ENCODE measurements around the gene PEX11G. TPM values are rescaled to one million over a fixed set of nuclear protein-coding genes. Genes with fewer than 3 reads are reported as not detected.

Gene PEX11G
- polyA plus RNA-seq, 1 donor from 2014 or later = 1.3 TPM

DNA sequence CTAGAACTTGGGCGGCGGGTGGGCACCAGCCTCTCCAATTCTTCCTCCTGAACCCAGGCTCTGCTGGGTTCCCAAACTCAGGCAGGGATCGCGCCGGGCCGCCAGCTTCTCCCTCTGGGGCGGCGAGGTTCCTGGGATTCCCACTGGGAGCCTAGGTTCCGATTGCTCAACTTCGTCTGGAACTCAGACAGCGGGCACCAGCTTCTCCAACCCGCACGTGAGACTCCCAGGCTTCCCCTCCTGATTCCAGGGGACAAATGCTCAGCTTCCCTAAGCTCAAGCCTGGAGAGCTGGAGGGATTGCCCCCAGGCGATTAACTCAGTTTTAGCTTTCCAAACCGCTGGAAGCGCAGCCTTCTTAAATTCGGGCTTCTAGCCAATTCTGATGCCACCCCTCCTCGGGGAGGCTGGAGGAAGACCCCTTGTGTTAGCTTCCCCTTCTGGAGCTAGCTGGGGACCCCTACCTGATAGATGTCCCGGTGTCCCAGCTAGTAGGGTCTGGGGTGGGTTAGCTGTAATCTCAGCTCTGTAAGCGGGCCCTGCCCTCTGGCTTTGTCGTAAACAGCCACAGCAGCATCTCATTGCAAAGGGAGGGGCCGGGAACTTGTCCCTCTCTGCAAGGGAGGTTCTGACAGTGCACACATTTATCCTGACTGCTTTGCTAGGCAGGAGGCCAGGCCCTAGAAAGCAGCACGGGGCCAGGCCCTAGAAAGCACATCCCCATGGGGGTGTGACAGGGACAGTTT lies 34.3 kb upstream of the PEX11G start:
- peak overlapping the region; percentile 70 for H3K4me2 ChIP-seq (ENCODE audit: low read length)
- H2AFZ ChIP-seq (ENCODE audit: low read depth, low read length) = no peak overlapping the region
- H3K36me3 ChIP-seq (ENCODE audit: insufficient read depth, low read length) = no peaks in the 10 kb centered on the region
- H3F3A ChIP-seq (ENCODE audit: insufficient read depth, low read length, poor library complexity, severe bottlenecking) = no peaks in the 10 kb centered on the region
- no peaks in the 10 kb centered on the region for H4K20me1 ChIP-seq (ENCODE audit: insufficient read depth)
- no peaks in the 10 kb centered on the region for H3K9me2 ChIP-seq (ENCODE audit: insufficient read depth, low read length)
- H3K9me3 ChIP-seq (ENCODE audit: low read length) = no peaks in the 10 kb centered on the region
- H3K4me3 ChIP-seq (ENCODE audit: low read length) = peak overlapping the region; percentile 87
- H3K27ac ChIP-seq (ENCODE audit: low read length) = no peak overlapping the region
- peak overlapping the region; percentile 59 for H3K9ac ChIP-seq (ENCODE audit: low read length)
- no peaks in the 10 kb centered on the region for H3K79me2 ChIP-seq (replicated peaks; ENCODE audit: insufficient read depth, low read length)
- TF ChIP-seq EP300 (conservative IDR thresholded peaks at IDR 0.05; ENCODE audit: poor library complexity, severe bottlenecking) = no peak
- TF ChIP-seq POLR2AphosphoS5 (IDR thresholded peaks at IDR 0.05) = no peak
- TF ChIP-seq MXI1 (conservative IDR thresholded peaks at IDR 0.05; ENCODE audit: poor library complexity, severe bottlenecking) = no peak
- no peak for TF ChIP-seq SMC3 (conservative IDR thresholded peaks at IDR 0.05; ENCODE audit: poor library complexity)
- TF ChIP-seq, protein P1, sequence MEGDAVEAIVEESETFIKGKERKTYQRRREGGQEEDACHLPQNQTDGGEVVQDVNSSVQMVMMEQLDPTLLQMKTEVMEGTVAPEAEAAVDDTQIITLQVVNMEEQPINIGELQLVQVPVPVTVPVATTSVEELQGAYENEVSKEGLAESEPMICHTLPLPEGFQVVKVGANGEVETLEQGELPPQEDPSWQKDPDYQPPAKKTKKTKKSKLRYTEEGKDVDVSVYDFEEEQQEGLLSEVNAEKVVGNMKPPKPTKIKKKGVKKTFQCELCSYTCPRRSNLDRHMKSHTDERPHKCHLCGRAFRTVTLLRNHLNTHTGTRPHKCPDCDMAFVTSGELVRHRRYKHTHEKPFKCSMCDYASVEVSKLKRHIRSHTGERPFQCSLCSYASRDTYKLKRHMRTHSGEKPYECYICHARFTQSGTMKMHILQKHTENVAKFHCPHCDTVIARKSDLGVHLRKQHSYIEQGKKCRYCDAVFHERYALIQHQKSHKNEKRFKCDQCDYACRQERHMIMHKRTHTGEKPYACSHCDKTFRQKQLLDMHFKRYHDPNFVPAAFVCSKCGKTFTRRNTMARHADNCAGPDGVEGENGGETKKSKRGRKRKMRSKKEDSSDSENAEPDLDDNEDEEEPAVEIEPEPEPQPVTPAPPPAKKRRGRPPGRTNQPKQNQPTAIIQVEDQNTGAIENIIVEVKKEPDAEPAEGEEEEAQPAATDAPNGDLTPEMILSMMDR (IDR thresholded peaks at IDR 0.05; ENCODE audit: poor library complexity, severe bottlenecking) = no peak
- no peak for TF ChIP-seq TAF1 (IDR thresholded peaks at IDR 0.05; ENCODE audit: low read depth)
- TF ChIP-seq EZH2 (IDR thresholded peaks at IDR 0.05; ENCODE audit: borderline replicate concordance, insufficient read depth, low read length, poor library complexity, severe bottlenecking) = no peak
- TF ChIP-seq, protein P2, sequence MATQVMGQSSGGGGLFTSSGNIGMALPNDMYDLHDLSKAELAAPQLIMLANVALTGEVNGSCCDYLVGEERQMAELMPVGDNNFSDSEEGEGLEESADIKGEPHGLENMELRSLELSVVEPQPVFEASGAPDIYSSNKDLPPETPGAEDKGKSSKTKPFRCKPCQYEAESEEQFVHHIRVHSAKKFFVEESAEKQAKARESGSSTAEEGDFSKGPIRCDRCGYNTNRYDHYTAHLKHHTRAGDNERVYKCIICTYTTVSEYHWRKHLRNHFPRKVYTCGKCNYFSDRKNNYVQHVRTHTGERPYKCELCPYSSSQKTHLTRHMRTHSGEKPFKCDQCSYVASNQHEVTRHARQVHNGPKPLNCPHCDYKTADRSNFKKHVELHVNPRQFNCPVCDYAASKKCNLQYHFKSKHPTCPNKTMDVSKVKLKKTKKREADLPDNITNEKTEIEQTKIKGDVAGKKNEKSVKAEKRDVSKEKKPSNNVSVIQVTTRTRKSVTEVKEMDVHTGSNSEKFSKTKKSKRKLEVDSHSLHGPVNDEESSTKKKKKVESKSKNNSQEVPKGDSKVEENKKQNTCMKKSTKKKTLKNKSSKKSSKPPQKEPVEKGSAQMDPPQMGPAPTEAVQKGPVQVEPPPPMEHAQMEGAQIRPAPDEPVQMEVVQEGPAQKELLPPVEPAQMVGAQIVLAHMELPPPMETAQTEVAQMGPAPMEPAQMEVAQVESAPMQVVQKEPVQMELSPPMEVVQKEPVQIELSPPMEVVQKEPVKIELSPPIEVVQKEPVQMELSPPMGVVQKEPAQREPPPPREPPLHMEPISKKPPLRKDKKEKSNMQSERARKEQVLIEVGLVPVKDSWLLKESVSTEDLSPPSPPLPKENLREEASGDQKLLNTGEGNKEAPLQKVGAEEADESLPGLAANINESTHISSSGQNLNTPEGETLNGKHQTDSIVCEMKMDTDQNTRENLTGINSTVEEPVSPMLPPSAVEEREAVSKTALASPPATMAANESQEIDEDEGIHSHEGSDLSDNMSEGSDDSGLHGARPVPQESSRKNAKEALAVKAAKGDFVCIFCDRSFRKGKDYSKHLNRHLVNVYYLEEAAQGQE (IDR thresholded peaks at IDR 0.05; ENCODE audit: borderline replicate concordance) = no peak
- no peak for TF ChIP-seq RAD21 (conservative IDR thresholded peaks at IDR 0.05)
- H3K27me3 ChIP-seq (ENCODE audit: insufficient read depth, low read depth, low read length) = no peaks in the 10 kb centered on the region

DNA sequence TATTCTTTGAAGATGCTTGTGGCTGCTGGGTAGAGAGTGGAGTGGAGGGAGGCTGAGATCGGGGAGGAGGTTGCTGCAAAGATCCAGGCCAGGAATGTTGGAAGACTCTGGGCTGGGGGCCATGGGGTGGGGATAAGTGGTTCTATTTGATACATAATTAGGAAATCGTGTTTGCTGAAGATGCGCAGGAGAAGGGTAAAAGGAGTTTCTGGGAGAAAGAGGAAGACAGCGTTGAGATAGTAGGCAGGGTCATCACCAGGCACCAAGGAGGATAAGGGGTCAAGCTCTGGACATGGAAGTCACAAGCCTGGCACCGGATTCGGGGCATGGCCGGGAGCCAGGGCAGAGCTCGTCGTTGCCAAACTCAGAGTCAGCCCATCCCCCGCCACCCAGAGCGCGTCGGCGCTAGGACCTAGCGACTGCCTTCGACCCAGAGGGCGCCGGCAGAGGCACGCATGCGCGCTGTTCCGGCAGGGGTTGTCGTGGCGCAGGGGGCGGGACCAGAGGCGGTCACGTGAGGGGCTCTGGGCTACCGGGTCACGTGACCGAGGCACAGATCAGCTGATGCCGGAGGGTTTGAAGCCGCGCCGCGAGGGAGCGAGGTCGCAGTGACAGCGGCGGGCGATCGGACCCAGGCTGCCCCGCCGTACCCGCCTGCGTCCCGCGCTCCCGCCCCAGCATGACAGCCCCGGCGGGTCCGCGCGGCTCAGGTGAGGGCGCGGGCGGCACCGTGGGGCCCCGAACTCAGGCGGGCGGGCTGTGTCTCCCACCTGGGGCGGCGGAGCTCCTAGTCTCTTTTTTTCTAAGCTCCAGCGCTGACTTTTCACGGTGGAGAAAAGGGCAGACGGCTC lies 33.5 kb upstream of the PEX11G start, which contains the start of gene MCOLN1:
MCOLN1 (plus strand) TSS at position 553 of the 851 bp plus-strand sequence; CDS start at position 680, 127 bp downstream.
- no peaks in the 10 kb centered on the region for H3K9me3 ChIP-seq (ENCODE audit: low read length)
- no peaks in the 10 kb centered on the region for H3F3A ChIP-seq (ENCODE audit: insufficient read depth, low read length, poor library complexity, severe bottlenecking)
- peak within 1 kb of the TSS; percentile 80 for H2AFZ ChIP-seq (ENCODE audit: low read depth, low read length)
- no peaks in the 10 kb centered on the region for H3K36me3 ChIP-seq (ENCODE audit: insufficient read depth, low read length)
- peak within 1 kb of the TSS; percentile 69 for H3K9ac ChIP-seq (ENCODE audit: low read length)
- peaks cover 4% of the 10 kb centered on the region for H3K79me2 ChIP-seq (replicated peaks; ENCODE audit: insufficient read depth, low read length)
- no peaks in the 10 kb centered on the region for H3K27me3 ChIP-seq (ENCODE audit: insufficient read depth, low read depth, low read length)
- H3K9me2 ChIP-seq (ENCODE audit: insufficient read depth, low read length) = no peaks in the 10 kb centered on the region
- no peaks in the 10 kb centered on the region for H4K20me1 ChIP-seq (ENCODE audit: insufficient read depth)
- peak within 1 kb of the TSS; percentile 64 for H3K27ac ChIP-seq (ENCODE audit: low read length)
- TF ChIP-seq EZH2 (IDR thresholded peaks at IDR 0.05; ENCODE audit: borderline replicate concordance, insufficient read depth, low read length, poor library complexity, severe bottlenecking) (no peak), MXI1 (conservative IDR thresholded peaks at IDR 0.05; ENCODE audit: poor library complexity, severe bottlenecking) (peak; percentile 94), EP300 (conservative IDR thresholded peaks at IDR 0.05; ENCODE audit: poor library complexity, severe bottlenecking) (peak; percentile 79), RAD21 (conservative IDR thresholded peaks at IDR 0.05) (peak; percentile 16), TAF1 (IDR thresholded peaks at IDR 0.05; ENCODE audit: low read depth) (peak; percentile 79), SMC3 (conservative IDR thresholded peaks at IDR 0.05; ENCODE audit: poor library complexity) (peak; percentile 56), POLR2AphosphoS5 (IDR thresholded peaks at IDR 0.05) (peak; percentile 71)
- TF ChIP-seq, protein P1 (IDR thresholded peaks at IDR 0.05; ENCODE audit: poor library complexity, severe bottlenecking) = no peak
- TF ChIP-seq, protein P2 (IDR thresholded peaks at IDR 0.05; ENCODE audit: borderline replicate concordance) = peak; percentile 53
- H3K4me2 ChIP-seq (ENCODE audit: low read length) = peak within 1 kb of the TSS; percentile 95
- H3K4me3 ChIP-seq (ENCODE audit: low read length) = peak within 1 kb of the TSS; percentile 87
